GM23248 (cell line): ENCODE measurements around the gene EGFLAM.

Experiments
- EZH2 ChIP-seq: fragments of 200-600 bp; sonication (generic); IDR thresholded peaks from 2 replicates; pipeline ENCODE4 v1.6.1; 2018; ENCODE audit warnings: antibody characterized with exemption, mild to moderate bottlenecking; ENCODE audit not compliant: insufficient read depth, poor library complexity, severe bottlenecking
- EZH2phosphoT487 ChIP-seq: fragments of 200-600 bp; sonication (generic); IDR thresholded peaks from 2 replicates; pipeline ENCODE4 v1.6.1; 2018; ENCODE audit warnings: antibody characterized with exemption, moderate library complexity, mild to moderate bottlenecking, low read depth; ENCODE audit not compliant: insufficient read depth

DNA sequence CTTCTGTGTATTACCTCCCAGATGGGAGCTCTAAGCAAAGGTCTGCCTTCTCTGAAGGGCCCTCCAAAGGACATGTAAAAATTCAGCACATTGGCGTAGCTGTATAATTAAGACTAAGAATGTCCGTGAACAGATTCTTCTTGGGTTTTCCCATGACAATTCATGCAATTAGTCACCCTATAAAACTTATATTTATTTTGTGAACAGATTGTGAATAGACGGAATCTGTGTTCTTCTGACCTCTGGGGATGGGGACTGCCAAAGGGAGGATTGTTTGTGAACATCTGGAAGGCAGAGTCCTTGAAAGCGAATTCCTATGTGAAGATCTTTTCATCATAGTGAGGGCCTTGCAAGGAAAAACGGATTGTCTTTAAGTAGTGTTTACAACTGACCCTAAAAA is 111.3 kb downstream of the EGFLAM start:
- TF ChIP-seq EZH2 (no peak), EZH2phosphoT487 (no peak)
